Measurements from ENCODE around the gene CSF3R. TPM values are rescaled to one million over a fixed set of nuclear protein-coding genes. Genes with fewer than 3 reads are reported as not detected.

CSF3R gene
- polyA plus RNA-seq, 1 of the 3 experiments (the other 2 are of a cell fraction), result not detected

DNA sequence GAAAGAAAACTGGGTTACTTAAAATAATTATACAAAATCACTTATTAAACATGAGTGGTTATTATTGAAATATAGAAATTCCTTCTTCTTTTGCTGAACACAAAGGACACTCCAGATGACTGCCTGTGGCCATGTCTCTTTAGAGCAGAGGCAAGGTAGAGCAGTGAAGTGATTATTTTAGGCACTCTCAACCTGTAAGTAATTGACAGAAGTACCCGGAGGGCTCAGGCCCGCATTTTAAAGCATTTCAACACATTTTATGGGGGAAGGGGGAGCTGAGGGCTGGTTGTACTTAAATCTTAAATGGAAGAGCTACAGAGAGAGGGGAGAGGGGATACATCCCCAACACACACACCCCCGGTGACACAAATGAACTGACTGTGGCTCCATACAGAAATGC lies 42.7 kb downstream of the CSF3R start:
- Histone ChIP-seq H3K9me3 (no peaks in the 10 kb centered on the region), H3K27me3 (ENCODE audit: insufficient read depth) (no peaks in the 10 kb centered on the region), H3K9ac (no peak overlapping the region), H3K4me1 (ENCODE audit: control insufficient read depth in 1 of 2, insufficient read depth in 2 of 2, low read depth in 1 of 2, low read length in 1 of 2) (no peaks in the 10 kb centered on the region), H3K27ac (ENCODE audit: low read depth in 2 of 2, low read length in 1 of 2) (no peak overlapping the region), H3K4me3 (ENCODE audit: low read depth in 2 of 2, low read length in 1 of 2) (no peak overlapping the region), H3F3A (replicated peaks; ENCODE audit: insufficient read depth) (no peaks in the 10 kb centered on the region), H3K36me3 (replicated peaks in 1 of 2; ENCODE audit: control insufficient read depth in 1 of 2, insufficient read depth in 2 of 2, low read length in 1 of 2) (peaks cover 2 to 10% of the 10 kb centered on the region in 2 experiments), H2AFZ (ENCODE audit: low read depth) (no peak overlapping the region), H3K9me2 (no peaks in the 10 kb centered on the region), H3K79me2 (ENCODE audit: insufficient read depth) (no peaks in the 10 kb centered on the region), H3K4me2 (no peak overlapping the region), H4K20me1 (ENCODE audit: insufficient read depth) (no peaks in the 10 kb centered on the region)
- no peak for DNase-seq
- 70% methylated on average over 3 of the region's 3 CpGs for WGBS (ENCODE audit: low lambda C conversion rate)
- TF ChIP-seq USF1 (IDR thresholded peaks at IDR 0.05; ENCODE audit: borderline replicate concordance, low read depth) (no peak), CTCF (IDR thresholded peaks at IDR 0.05) (no peak), GATA2 (CRISPR knock-in tag; IDR thresholded peaks at IDR 0.05) (no peak)
- ChIA-PET POLR2A (no interaction called here), CTCF (interaction anchor here (1.9 kb wide), 1 partner anchor 10 kb away, joined by 8 read pairs; the partner anchor contains the start of gene OSCP1)

DNA sequence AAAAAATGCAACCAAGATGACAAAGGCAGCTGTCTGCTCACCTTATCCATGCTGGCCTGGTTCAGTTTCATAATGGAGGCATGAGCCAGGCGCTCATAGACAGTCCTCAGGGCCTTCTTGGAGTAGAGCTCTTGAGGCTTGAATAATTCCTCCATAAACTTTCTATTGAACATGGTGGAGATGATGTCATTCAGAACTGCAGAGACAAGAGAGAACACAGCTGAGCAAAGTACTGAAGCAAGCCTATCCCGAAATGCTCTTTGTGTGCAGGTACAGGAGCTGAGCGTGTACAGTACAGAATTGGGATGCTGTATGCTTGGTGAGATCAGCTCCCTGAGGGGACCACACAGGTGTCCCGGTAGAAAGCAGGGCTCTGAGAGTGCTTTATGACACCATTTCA lies 44.0 kb downstream of the CSF3R start:
- Histone ChIP-seq H3K9me3 (no peaks in the 10 kb centered on the region), H4K20me1 (ENCODE audit: insufficient read depth) (no peaks in the 10 kb centered on the region), H3K27ac (ENCODE audit: low read depth in 2 of 2, low read length in 1 of 2) (no peak overlapping the region), H3K4me3 (ENCODE audit: low read depth in 2 of 2, low read length in 1 of 2) (no peak overlapping the region), H3F3A (replicated peaks; ENCODE audit: insufficient read depth) (no peaks in the 10 kb centered on the region), H3K27me3 (ENCODE audit: insufficient read depth) (no peaks in the 10 kb centered on the region), H3K4me2 (no peak overlapping the region), H3K36me3 (replicated peaks in 1 of 2; ENCODE audit: control insufficient read depth in 1 of 2, insufficient read depth in 2 of 2, low read length in 1 of 2) (peaks cover 2 to 6% of the 10 kb centered on the region in 2 experiments), H2AFZ (ENCODE audit: low read depth) (no peak overlapping the region), H3K4me1 (ENCODE audit: control insufficient read depth in 1 of 2, insufficient read depth in 2 of 2, low read depth in 1 of 2, low read length in 1 of 2) (no peaks in the 10 kb centered on the region), H3K79me2 (ENCODE audit: insufficient read depth) (no peaks in the 10 kb centered on the region), H3K9ac (no peak overlapping the region), H3K9me2 (no peaks in the 10 kb centered on the region)
- POLR2A ChIA-PET, result no interaction called here
- TF ChIP-seq EZH2phosphoT487 (IDR thresholded peaks at IDR 0.05; ENCODE audit: borderline replicate concordance, low read depth) (no peak), POLR2AphosphoS5 (IDR thresholded peaks at IDR 0.05; ENCODE audit: low read depth, low read length) (no peak), ELF1 (IDR thresholded peaks at IDR 0.05) (no peak), USF1 (IDR thresholded peaks at IDR 0.05; ENCODE audit: borderline replicate concordance, low read depth) (no peak), NFIC (IDR thresholded peaks at IDR 0.05; ENCODE audit: borderline replicate concordance) (no peak), SIN3A (IDR thresholded peaks at IDR 0.05; ENCODE audit: borderline replicate concordance, low read depth, low read length) (no peak), SMC3 (IDR thresholded peaks at IDR 0.05; ENCODE audit: low read depth, low read length) (no peak), RAD21 (IDR thresholded peaks at IDR 0.05; ENCODE audit: low read length) (no peak), TCF12 (IDR thresholded peaks at IDR 0.05) (no peak), FOXM1 (IDR thresholded peaks at IDR 0.05; ENCODE audit: low read depth) (no peak), RCOR1 (IDR thresholded peaks at IDR 0.05; ENCODE audit: low read length) (no peak), CHD2 (IDR thresholded peaks at IDR 0.05; ENCODE audit: low read length, partially characterized antibody) (no peak)
- CTCF ChIA-PET, result interaction anchor here (1.3 to 1.9 kb wide), 2 partner anchors 11 to 19 kb away, joined by 5 to 8 read pairs; partner anchors contain the start of gene OSCP1
- DNase-seq, result no peak
- WGBS (ENCODE audit: low lambda C conversion rate), result 88% methylated on average over 4 of the region's 4 CpGs
